Mucosa of descending colon (tissue), 3 donors: Measurements from ENCODE around the gene AFAP1L1. TPM values are rescaled to one million over a fixed set of nuclear protein-coding genes. Genes with fewer than 3 reads are reported as not detected.

Source experiments
- ATAC-seq: fragments of 200-7000 bp; cut with Tn5 transposase; one replicate; pipeline ENCODE4 v1.9.1; 2020; ENCODE audit warnings: mild to moderate bottlenecking, moderate library complexity
- DNase-seq, 3 donors: peaks; one replicate each; pipeline ENCODE4 v3.0.0-alpha.2; 2020
- H3K36me3 ChIP-seq: fragments of 200-600 bp; one replicate; pipeline ENCODE4 v1.8.0; 2021; ENCODE audit warnings: low read depth, mild to moderate bottlenecking
- H3K4me1 ChIP-seq: fragments of 200-600 bp; one replicate; pipeline ENCODE4 v1.8.0; 2021; ENCODE audit warnings: low read depth, mild to moderate bottlenecking
- H3K4me3 ChIP-seq: fragments of 200-600 bp; one replicate; pipeline ENCODE4 v1.8.0; 2021; ENCODE audit warnings: mild to moderate bottlenecking
- H3K9me3 ChIP-seq: fragments of 200-600 bp; one replicate; pipeline ENCODE4 v1.8.0; 2021; ENCODE audit warnings: mild to moderate bottlenecking
- intact Hi-C, 2 donors: fragments of 100-400 bp; cut with DNase I in 1 of 2; cut with micrococcal nuclease in 1 of 2; formaldehyde crosslinking; loops; one replicate each; pipeline versions ENCODE4 v1.11.0 to v1.11.1; 2022; cut with DNase I, micrococcal nuclease
- total RNA-seq, 3 donors: library from RNA; stranded (reverse); fragmentation: NEBNext Ultra II Directional in 2 of 3; extraction: Animal tissue kit (Norgen Biotek cat#: 25700) in 2 of 3; gene quantifications; one replicate each; pipeline versions ENCODE4 v1.2.1 to v1.2.4, GENCODE V29; 2021 to 2023
- TF ChIP-seq, protein P1 (sequence below): fragments of 200-600 bp; IDR thresholded peaks from one replicate; pipeline ENCODE4 v1.8.0; 2022; ENCODE audit warnings: antibody characterized with exemption, mild to moderate bottlenecking
- donor health status: DM: no; HTN: no; CAD: no; lungs with moderate emphysema.
- donor health status: DM: no; HTN: no; CAD: no.
- donor health status: DM: no; HTN: yes; CAD: no.

The AFAP1L1 gene
- total RNA-seq, 3 donors from 2014 or later, result 1.5 to 7.3 (median 1.9) TPM

DNA sequence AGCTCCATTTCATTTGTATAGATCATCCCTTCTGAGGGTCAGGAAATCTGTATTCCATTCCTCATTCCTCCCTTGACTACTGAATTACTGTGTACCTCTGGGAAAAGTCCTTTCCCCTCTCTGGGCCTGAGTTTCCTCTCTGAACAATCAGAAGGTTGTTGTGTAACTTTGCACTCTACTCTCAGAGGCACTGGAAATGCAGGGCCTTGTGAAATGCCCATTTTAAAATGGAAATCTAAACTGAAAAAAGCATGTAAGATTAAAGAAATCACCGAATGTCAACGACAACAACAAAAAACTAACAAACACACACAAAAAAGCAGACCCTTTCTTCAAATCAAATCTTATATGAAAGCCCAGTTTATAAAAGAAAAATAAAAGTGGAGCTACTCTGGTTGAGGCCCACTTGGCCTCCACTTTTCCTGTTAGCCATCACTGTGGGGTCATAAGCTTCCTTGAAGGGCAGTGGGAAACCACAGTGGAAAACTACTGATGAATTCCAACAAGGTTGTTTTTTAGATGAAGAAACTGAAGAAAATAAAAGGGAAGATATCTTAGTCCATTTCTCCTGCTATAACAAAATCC is 52.1 kb downstream of the AFAP1L1 start:
- ATAC-seq (no peak), DNase-seq (no peak)
- no peak overlapping the region for H3K4me3 ChIP-seq
- TF ChIP-seq, protein P1, sequence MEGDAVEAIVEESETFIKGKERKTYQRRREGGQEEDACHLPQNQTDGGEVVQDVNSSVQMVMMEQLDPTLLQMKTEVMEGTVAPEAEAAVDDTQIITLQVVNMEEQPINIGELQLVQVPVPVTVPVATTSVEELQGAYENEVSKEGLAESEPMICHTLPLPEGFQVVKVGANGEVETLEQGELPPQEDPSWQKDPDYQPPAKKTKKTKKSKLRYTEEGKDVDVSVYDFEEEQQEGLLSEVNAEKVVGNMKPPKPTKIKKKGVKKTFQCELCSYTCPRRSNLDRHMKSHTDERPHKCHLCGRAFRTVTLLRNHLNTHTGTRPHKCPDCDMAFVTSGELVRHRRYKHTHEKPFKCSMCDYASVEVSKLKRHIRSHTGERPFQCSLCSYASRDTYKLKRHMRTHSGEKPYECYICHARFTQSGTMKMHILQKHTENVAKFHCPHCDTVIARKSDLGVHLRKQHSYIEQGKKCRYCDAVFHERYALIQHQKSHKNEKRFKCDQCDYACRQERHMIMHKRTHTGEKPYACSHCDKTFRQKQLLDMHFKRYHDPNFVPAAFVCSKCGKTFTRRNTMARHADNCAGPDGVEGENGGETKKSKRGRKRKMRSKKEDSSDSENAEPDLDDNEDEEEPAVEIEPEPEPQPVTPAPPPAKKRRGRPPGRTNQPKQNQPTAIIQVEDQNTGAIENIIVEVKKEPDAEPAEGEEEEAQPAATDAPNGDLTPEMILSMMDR, result no peak
- no peaks in the 10 kb centered on the region for H3K36me3 ChIP-seq
- H3K4me1 ChIP-seq, result peaks cover 27% of the 10 kb centered on the region
- H3K9me3 ChIP-seq, result no peaks in the 10 kb centered on the region
- intact Hi-C loops, result no loop called here

DNA sequence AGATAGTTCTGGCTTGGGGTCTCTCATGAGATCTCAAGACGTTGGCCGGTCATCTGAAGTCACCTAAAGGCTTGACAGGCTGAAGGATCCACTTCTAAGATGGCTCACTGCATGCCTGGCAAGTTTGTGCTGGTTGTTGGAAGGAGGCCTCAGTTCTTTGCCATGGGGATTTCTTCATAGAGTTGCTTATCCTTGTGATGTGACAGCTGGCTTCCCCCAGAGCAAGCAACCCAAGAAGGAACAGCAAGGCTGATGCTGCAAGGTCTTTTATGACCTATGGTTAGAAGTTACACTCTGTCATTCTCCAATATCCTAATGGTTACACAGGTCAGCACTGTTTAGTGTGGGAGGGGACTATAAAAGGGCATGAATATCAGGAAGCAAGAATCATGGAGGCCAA is 53.0 kb downstream of the AFAP1L1 start:
- Histone ChIP-seq H3K9me3 (no peaks in the 10 kb centered on the region), H3K4me3 (no peak overlapping the region), H3K4me1 (peaks cover 27% of the 10 kb centered on the region), H3K36me3 (no peaks in the 10 kb centered on the region)
- ATAC-seq (no peak), DNase-seq (no peak)
- TF ChIP-seq, protein P1, result no peak
- intact Hi-C loops, result no loop called here

DNA sequence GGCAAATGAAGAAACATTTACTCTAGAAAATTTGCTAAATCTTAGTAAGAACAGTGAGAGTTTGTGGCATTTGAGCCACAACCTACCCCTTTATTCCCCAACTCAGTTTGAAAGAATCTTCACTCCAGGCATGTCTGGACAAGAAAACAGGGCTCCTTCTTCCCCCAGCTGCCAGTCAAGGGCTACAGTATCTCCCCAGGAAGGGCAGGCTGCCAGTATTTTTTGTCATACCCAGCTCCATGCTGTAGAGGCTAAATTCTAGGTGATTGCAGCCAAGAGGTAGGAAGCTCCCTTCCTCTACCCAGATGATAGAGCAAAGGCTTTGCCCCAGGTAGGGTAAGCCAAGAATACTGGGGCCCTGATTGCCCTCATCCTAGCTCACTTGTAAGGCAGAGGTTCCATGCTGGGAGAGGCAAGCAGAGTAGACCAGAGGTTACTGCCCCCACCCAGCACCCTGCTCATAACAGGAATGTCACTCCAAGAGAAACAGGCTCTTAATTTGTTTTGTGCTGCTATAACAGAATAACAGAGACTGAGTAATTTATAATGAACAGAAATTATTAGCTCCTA is 53.6 kb downstream of the AFAP1L1 start:
- Histone ChIP-seq H3K4me3 (no peak overlapping the region), H3K4me1 (peaks cover 25% of the 10 kb centered on the region), H3K9me3 (no peaks in the 10 kb centered on the region), H3K36me3 (no peaks in the 10 kb centered on the region)
- no peak for DNase-seq
- intact Hi-C loops, result no loop called here
- TF ChIP-seq, protein P1, result no peak
- ATAC-seq, result no peak

DNA sequence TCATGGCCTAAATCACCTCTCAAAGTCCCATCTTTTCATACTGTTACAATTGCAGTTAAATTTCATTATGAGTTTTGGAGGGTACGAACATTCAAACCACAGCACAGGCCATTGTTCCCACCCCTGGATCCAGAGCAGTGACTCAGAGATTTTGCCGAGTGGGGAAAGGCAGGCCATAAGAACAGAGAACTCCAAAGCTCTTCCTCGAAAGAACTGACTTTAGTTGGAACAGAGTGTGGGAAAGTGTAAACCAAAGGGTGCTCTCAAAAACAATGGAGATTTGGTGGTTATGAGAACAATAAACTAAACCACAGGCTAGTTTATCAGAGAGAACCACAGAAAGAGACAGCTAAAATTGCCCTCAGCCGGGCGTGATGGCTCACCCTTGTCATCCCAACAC is 54.2 kb downstream of the AFAP1L1 start:
- intact Hi-C loops, result no loop called here
- no peak overlapping the region for H3K4me3 ChIP-seq
- DNase-seq (no peak), ATAC-seq (no peak)
- no peaks in the 10 kb centered on the region for H3K9me3 ChIP-seq
- TF ChIP-seq, protein P1, result no peak
- no peaks in the 10 kb centered on the region for H3K36me3 ChIP-seq
- peaks cover 19% of the 10 kb centered on the region for H3K4me1 ChIP-seq

DNA sequence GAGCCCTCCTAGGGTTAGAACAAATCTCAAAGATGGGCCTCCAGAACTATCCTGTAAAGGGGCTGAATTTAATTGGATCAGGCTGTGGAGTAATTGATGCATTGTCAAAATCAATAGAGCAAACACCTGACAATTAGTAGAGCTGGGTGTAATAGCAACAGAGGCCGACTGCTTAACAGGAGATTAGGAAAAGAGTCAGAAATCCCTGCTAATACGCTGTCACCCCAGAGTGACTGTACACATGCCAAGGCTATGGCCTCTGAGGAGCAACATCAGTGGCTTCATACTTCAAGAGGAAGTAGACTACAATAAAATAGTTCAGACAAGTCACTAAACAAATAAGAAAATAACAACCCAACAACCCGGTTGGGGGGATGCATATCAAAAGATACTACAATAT is 55.0 kb downstream of the AFAP1L1 start:
- peak; percentile 62 for ATAC-seq
- intact Hi-C loops, result no loop called here

More for the DNA sequence above, 55.0 kb downstream of the AFAP1L1 start:
- DNase-seq, result no peak
- Histone ChIP-seq H3K4me1 (peaks cover 14% of the 10 kb centered on the region), H3K36me3 (no peaks in the 10 kb centered on the region), H3K4me3 (no peak overlapping the region), H3K9me3 (no peaks in the 10 kb centered on the region)
- TF ChIP-seq, protein P1, result no peak
